Lower lobe of right lung (tissue), 2 donors: ENCODE results near the gene RINT1. TPM values are rescaled to one million over a fixed set of nuclear protein-coding genes. Genes with fewer than 3 reads are reported as not detected.

Experiments
- ATAC-seq, 2 donors: fragments of 200-7000 bp; cut with Tn5 transposase; one replicate each; pipeline ENCODE4 v1.9.1; 2020 to 2022; ENCODE audit warnings: mild to moderate bottlenecking in 2 of 2, moderate library complexity in 2 of 2
- DNase-seq: peaks from one replicate; pipeline ENCODE4 v3.0.0-alpha.2; 2020
- H3K27ac ChIP-seq: fragments of 200-600 bp; one replicate; pipeline ENCODE4 v1.8.0; 2022
- H3K27me3 ChIP-seq: fragments of 200-600 bp; one replicate; pipeline ENCODE4 v1.8.0; 2022; ENCODE audit warnings: low read depth
- H3K36me3 ChIP-seq: fragments of 200-600 bp; one replicate; pipeline ENCODE4 v1.8.0; 2022; ENCODE audit warnings: mild to moderate bottlenecking
- H3K4me1 ChIP-seq: fragments of 200-600 bp; one replicate; pipeline ENCODE4 v1.8.0; 2022
- H3K4me3 ChIP-seq: fragments of 200-600 bp; one replicate; pipeline ENCODE4 v1.8.0; 2022; ENCODE audit warnings: mild to moderate bottlenecking
- H3K9me3 ChIP-seq: fragments of 200-600 bp; one replicate; pipeline ENCODE4 v1.8.0; 2022
- intact Hi-C: fragments of 100-400 bp; cut with DNase I; formaldehyde crosslinking; loops from one replicate; pipeline ENCODE4 v1.11.0; 2022
- total RNA-seq: library from RNA; stranded (reverse); fragmentation: NEBNext Ultra II Directional; extraction: Animal tissue kit (Norgen Biotek cat#: 25700); gene quantifications from one replicate; pipeline ENCODE4 v1.2.1, GENCODE V29; 2021
- TF ChIP-seq, protein P1 (sequence below): fragments of 200-600 bp; IDR thresholded peaks from one replicate; pipeline ENCODE4 v1.8.0; 2022; ENCODE audit warnings: antibody characterized with exemption, mild to moderate bottlenecking
- donor health status: DM: no; HTN: yes; CAD: no; lungs with severe emphysema.

The RINT1 gene
- total RNA-seq, 1 donor from 2014 or later, result 14.7 TPM

GRCh38 chr7:105610165-105610930 is 78.3 kb downstream of the RINT1 start:
- intact Hi-C loops, result no loop called here
- TF ChIP-seq, protein P1, sequence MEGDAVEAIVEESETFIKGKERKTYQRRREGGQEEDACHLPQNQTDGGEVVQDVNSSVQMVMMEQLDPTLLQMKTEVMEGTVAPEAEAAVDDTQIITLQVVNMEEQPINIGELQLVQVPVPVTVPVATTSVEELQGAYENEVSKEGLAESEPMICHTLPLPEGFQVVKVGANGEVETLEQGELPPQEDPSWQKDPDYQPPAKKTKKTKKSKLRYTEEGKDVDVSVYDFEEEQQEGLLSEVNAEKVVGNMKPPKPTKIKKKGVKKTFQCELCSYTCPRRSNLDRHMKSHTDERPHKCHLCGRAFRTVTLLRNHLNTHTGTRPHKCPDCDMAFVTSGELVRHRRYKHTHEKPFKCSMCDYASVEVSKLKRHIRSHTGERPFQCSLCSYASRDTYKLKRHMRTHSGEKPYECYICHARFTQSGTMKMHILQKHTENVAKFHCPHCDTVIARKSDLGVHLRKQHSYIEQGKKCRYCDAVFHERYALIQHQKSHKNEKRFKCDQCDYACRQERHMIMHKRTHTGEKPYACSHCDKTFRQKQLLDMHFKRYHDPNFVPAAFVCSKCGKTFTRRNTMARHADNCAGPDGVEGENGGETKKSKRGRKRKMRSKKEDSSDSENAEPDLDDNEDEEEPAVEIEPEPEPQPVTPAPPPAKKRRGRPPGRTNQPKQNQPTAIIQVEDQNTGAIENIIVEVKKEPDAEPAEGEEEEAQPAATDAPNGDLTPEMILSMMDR, result no peak
- H3K9me3 ChIP-seq, result no peaks in the 10 kb centered on the region

DNA sequence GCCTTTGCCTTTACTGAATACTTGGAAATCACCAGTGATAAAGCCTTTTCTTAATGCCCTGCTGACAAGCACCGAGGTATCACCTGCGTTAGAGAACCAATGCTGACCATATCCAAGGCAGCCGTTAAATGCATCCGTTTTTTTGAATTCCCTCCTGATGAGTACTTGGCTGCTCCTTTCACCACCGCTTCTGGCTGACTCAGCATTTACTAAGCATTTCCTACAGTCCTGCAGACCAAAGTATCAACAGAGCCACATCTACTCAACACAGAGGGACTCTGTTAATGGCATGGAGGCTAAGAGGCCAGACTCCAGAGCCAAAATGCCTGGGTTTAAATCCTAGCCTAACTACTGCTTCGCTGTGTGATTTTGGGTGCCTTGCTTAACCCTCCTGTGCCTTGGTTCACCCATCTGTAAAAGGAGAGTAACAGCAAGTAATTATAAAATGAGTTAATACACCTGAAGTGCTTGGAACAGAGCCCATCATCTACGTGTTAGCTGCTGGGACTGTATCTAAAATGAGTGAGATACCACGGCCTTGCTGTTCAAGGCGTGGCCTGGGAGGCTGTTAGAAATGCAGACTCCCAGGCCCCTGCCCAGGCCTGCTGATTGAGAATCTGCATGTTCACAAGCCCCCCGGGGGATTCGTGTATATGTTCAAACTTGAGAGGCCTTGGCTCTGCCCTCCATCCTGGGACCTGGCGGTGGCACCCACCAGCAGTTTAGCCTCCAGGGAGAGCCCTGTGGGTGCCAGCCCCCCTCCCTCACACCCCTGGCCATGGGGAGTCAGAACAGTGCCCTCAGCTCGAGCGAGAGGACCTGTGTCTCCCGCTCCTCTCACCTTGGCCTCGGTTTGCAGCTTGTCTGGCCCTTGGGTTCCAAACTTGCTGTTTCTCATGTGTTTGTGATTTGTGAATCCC is 80.1 kb downstream of the RINT1 start:
- ATAC-seq, result no peak
- no peaks in the 10 kb centered on the region for H3K9me3 ChIP-seq

More at GRCh38 chr7:105610165-105610930, 78.3 kb downstream of the RINT1 start:
- Histone ChIP-seq H3K4me3 (no peak overlapping the region), H3K36me3 (peaks cover 26% of the 10 kb centered on the region), H3K4me1 (no peaks in the 10 kb centered on the region), H3K27ac (no peak overlapping the region), H3K27me3 (no peaks in the 10 kb centered on the region)
- ATAC-seq (no peak), DNase-seq (no peak)

GRCh38 chr7:105612806-105613205 is 80.8 kb downstream of the RINT1 start:
- TF ChIP-seq, protein P1, result no peak
- Histone ChIP-seq H3K9me3 (no peaks in the 10 kb centered on the region), H3K4me3 (no peak overlapping the region), H3K4me1 (no peaks in the 10 kb centered on the region), H3K36me3 (peaks cover 51% of the 10 kb centered on the region), H3K27me3 (no peaks in the 10 kb centered on the region), H3K27ac (no peak overlapping the region)
- intact Hi-C loops, result no loop called here
- ATAC-seq (no peak), DNase-seq (no peak)

More for the DNA sequence above, 80.1 kb downstream of the RINT1 start:
- no peak overlapping the region for H3K27ac ChIP-seq
- H3K4me3 ChIP-seq, result no peak overlapping the region
- H3K4me1 ChIP-seq, result no peaks in the 10 kb centered on the region
- H3K27me3 ChIP-seq, result no peaks in the 10 kb centered on the region
- peaks cover 44% of the 10 kb centered on the region for H3K36me3 ChIP-seq
- no peak for DNase-seq
- TF ChIP-seq, protein P1, result no peak
- intact Hi-C loops, result no loop called here

- H3K27ac ChIP-seq, result no peak overlapping the region
- TF ChIP-seq, protein P1, result no peak
- no peaks in the 10 kb centered on the region for H3K9me3 ChIP-seq
- H3K4me3 ChIP-seq, result no peak overlapping the region
- intact Hi-C loops, result no loop called here
- no peak for DNase-seq
- ATAC-seq, result peak in 1 of 2 donors; percentile 8
- H3K36me3 ChIP-seq, result peaks cover 60% of the 10 kb centered on the region
- no peaks in the 10 kb centered on the region for H3K4me1 ChIP-seq
- no peaks in the 10 kb centered on the region for H3K27me3 ChIP-seq
Measured at GRCh38 chr7:105613611-105614330, 81.8 kb downstream of the RINT1 start.

DNA sequence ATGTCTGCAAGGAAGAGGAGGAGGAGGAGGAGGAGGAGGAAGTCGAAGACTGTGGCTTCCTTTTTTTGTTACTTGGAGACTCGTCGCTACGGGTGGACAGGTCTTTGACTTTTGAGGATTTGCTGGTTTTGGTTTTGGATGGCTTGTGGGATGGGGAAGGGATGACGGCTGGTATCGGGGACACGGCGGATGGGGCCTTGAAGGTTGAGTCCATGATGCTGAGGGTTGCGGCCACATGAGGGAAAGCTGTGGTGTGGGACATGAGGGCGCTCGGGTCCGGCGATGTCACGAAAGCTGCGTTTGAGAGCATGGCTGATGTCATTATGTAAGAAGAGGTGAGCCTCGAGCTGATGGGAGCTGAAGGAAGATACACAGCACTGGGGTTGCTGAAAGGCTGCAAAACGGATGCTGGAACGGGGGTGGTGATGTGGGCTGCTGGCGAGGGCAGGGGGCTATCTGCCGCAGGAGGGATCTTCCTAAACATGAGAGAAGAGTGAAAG is 82.4 kb downstream of the RINT1 start:
- H3K36me3 ChIP-seq, result peaks cover 66% of the 10 kb centered on the region
- H3K4me1 ChIP-seq, result no peaks in the 10 kb centered on the region
- TF ChIP-seq, protein P1, result no peak
- H3K27ac ChIP-seq, result no peak overlapping the region
- no peaks in the 10 kb centered on the region for H3K27me3 ChIP-seq
- H3K9me3 ChIP-seq, result no peaks in the 10 kb centered on the region
- intact Hi-C loops, result no loop called here
- DNase-seq (no peak), ATAC-seq (no peak)
- no peak overlapping the region for H3K4me3 ChIP-seq
